Measurements from ENCODE around the gene CNKSR1. TPM values are rescaled to one million over a fixed set of nuclear protein-coding genes. Genes with fewer than 3 reads are reported as not detected.

The CNKSR1 gene
- total RNA-seq, 2 experiments from 2014 or later: 1.3 to 1.5 TPM

GRCh38 chr1:26190373-26190987, 13.2 kb downstream of the CNKSR1 start, which contains the start of gene CATSPER4:
Gene CATSPER4 (plus strand): TSS chr1:26190602. CDS start chr1:26190628, 26 bp downstream.
- DNase-seq: no peak
- H3K9me3 Mint-ChIP-seq: no peaks in the 10 kb centered on the region
- peaks cover 10% of the 10 kb centered on the region for H3K4me1 Mint-ChIP-seq (ENCODE audit: low read depth)
- no peak within 1 kb of the TSS for H3K27ac Mint-ChIP-seq
- ChIA-PET CTCF (interaction anchor here (2.1 to 2.4 kb wide), 2 partner anchors 21 to 44 kb away, joined by 7 to 10 read pairs; partner anchors contain the start of genes CEP85 and ZNF593), POLR2A (no interaction called here)
- H3K36me3 Mint-ChIP-seq: no peaks in the 10 kb centered on the region
- no peaks in the 10 kb centered on the region for H3K27me3 Mint-ChIP-seq
- intact Hi-C loops (cut with micrococcal nuclease): no loop called here
- H3K4me3 Mint-ChIP-seq: no peak within 1 kb of the TSS

DNA sequence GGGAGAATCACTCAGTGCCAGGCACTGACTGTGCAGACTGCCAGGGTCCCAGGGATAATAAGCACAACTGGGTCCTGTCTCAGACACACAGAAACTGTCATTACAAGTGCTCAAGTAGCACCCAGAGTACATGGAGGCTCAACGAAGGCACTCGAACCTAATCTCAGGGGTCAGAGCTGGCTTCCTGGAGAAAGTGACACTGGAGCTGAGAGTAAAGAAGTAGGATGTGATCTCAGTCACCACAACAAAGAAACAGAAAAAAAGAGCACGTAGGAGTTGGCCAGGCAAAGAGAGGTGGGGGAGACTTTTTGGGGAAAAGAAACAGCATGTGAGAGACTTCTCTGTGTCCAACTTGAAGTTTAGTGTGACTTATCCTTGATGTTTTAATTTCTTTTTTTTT, 14.4 kb downstream of the CNKSR1 start:
- H3K27me3 Mint-ChIP-seq: no peaks in the 10 kb centered on the region
- ChIA-PET CTCF (interaction anchor here (0.8 to 2.4 kb wide), 2 partner anchors 43 to 130 kb away, joined by 3 to 10 read pairs; partner anchors contain the start of gene CEP85), POLR2A (no interaction called here)
- intact Hi-C loops (cut with micrococcal nuclease): no loop called here
- peak; percentile 41 for DNase-seq
- no peaks in the 10 kb centered on the region for H3K9me3 Mint-ChIP-seq
- H3K4me3 Mint-ChIP-seq: no peak overlapping the region
- no peak overlapping the region for H3K27ac Mint-ChIP-seq
- H3K36me3 Mint-ChIP-seq: no peaks in the 10 kb centered on the region
- peaks cover 10% of the 10 kb centered on the region for H3K4me1 Mint-ChIP-seq (ENCODE audit: low read depth)

DNA sequence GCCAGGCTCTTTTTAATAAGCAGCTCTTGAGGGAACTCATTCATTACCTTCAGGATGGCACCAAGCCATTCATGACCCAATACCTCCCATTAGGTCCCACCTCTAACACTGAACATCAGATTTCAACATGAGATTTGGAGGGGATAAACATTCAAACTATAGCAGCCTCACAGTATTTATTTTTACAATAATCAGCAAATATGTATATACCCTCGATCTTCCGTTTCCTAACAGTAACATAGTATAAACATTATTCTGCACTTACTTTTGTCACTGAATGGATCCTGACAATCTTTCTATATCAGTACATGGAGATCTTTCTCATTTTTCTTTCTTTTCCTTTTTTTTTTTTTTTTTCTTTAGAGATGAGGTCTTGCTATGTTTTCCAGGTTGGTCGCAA, 18.5 kb downstream of the CNKSR1 start:
- POLR2A ChIA-PET: no interaction called here
- H3K27me3 Mint-ChIP-seq: no peaks in the 10 kb centered on the region

DNA sequence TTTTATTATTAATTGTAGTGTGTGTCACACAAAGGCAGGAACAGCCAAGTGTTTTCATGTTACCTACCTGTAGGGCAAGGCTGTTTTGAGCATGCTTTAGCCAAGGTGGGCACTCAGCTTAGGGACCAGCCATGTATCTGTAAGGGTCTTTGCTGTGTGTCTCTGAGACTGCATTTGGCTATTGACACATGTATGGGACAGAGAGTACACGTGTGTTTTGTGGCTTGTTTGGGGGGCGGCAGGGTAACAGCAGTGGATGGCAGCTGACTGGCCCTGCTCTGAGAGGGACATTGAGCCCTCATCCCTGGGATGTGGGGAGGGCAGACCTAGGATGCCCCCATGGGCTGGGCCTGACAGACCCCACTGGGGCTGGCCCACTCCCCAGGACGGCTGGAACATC, 20.0 kb downstream of the CNKSR1 start:
- Mint-ChIP-seq H3K4me1 (ENCODE audit: low read depth) (peaks cover 24% of the 10 kb centered on the region), H3K27ac (no peak overlapping the region), H3K27me3 (no peaks in the 10 kb centered on the region), H3K36me3 (no peaks in the 10 kb centered on the region), H3K9me3 (no peaks in the 10 kb centered on the region), H3K4me3 (no peak overlapping the region)
- ChIA-PET POLR2A (no interaction called here), CTCF (interaction anchor here (1.7 kb wide), 1 partner anchor 36 kb away, joined by 7 read pairs; the partner anchor contains the start of gene CEP85)
- intact Hi-C loops (cut with micrococcal nuclease): no loop called here
- DNase-seq: no peak

More for the DNA sequence above, 18.5 kb downstream of the CNKSR1 start:
- peaks cover 16% of the 10 kb centered on the region for H3K4me1 Mint-ChIP-seq (ENCODE audit: low read depth)
- DNase-seq: no peak
- no peak overlapping the region for H3K27ac Mint-ChIP-seq
- no peaks in the 10 kb centered on the region for H3K9me3 Mint-ChIP-seq
- CTCF ChIA-PET: interaction anchor here (1.7 kb wide), 1 partner anchor 38 kb away, joined by 7 read pairs; the partner anchor contains the start of gene CEP85
- no peak overlapping the region for H3K4me3 Mint-ChIP-seq
- intact Hi-C loops (cut with micrococcal nuclease): no loop called here
- no peaks in the 10 kb centered on the region for H3K36me3 Mint-ChIP-seq

GRCh38 chr1:26197813-26198212, 20.5 kb downstream of the CNKSR1 start:
- DNase-seq: no peak
- H3K27me3 Mint-ChIP-seq: no peaks in the 10 kb centered on the region
- peaks cover 28% of the 10 kb centered on the region for H3K4me1 Mint-ChIP-seq (ENCODE audit: low read depth)
- H3K27ac Mint-ChIP-seq: no peak overlapping the region
- H3K4me3 Mint-ChIP-seq: no peak overlapping the region
- no peaks in the 10 kb centered on the region for H3K36me3 Mint-ChIP-seq
- ChIA-PET CTCF (interaction anchor here (1.3 to 1.7 kb wide), 2 partner anchors 37 to 53 kb away, joined by 3 read pairs; no protein-coding TSS in a partner anchor), POLR2A (no interaction called here)
- no peaks in the 10 kb centered on the region for H3K9me3 Mint-ChIP-seq
- intact Hi-C loops (cut with micrococcal nuclease): no loop called here

DNA sequence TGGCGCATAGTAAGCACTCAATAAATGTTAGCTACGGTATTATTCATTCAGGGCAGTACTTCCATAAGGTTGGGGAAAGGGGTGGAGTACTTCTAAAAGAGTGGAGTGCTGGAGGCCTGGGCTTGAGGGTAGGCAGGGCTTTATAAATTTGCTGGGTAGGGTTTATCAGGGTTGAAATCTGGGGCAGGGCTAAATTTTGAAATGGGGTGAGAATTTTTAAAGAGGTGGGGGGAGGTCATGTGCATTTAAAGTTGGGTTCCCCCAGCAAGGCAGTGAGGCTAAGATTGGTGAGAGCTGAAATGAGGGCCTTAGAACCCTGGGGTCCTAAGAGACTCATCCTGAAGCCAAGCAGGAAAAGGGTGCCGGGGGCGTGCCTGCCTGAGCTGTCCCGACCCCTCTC, 23.1 kb downstream of the CNKSR1 start:
- POLR2A ChIA-PET: no interaction called here

DNA sequence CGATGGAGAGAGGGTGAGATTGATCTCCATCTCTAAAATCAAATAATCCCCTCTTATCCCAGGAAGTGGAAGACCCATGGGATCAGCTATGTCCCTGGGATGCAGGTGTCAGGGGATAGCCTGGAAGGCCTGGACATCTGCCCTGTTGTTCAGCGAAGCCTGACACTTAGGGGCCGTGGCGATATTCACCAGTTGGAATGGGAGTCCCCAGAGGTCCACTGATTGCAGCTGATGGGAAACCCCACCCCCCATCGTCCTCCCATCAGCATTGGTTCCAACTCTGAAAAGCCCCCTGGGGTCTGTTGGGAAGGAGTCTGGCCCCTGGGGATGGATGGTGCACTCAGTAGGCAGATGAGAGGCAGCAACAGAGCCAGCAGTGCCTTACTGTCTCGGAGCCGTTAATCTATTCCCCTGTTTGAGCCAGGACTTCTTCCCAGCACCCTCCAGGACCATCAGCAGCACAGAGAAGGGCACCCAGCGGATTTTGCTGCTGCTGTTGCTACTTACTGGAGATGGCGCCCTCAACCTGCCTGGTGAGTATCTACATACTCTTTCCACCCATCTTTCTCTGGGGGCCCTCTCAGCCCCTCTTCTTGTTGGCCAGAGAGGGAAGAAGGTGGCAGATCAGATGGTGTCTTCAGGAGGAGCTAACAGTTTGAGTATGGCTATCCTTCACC, 26.5 kb downstream of the CNKSR1 start:
- ChIA-PET POLR2A (no interaction called here), CTCF (interaction anchor here (1.3 to 2.2 kb wide), 3 partner anchors 30 to 118 kb away, joined by 5 to 6 read pairs (median 6); partner anchors contain the start of gene CEP85)
- Mint-ChIP-seq H3K27me3 (no peaks in the 10 kb centered on the region), H3K4me1 (ENCODE audit: low read depth) (peaks cover 32% of the 10 kb centered on the region), H3K27ac (no peak overlapping the region), H3K9me3 (no peaks in the 10 kb centered on the region), H3K4me3 (no peak overlapping the region), H3K36me3 (no peaks in the 10 kb centered on the region)
- intact Hi-C loops (cut with micrococcal nuclease): no loop called here
- peak; percentile 14 for DNase-seq

More for the DNA sequence above, 23.1 kb downstream of the CNKSR1 start:
- no peak for DNase-seq
- CTCF ChIA-PET: interaction anchor here (1.2 kb wide), 1 partner anchor 31 kb away, joined by 5 read pairs; the partner anchor contains the start of gene ZNF593
- intact Hi-C loops (cut with micrococcal nuclease): no loop called here
- no peak overlapping the region for H3K4me3 Mint-ChIP-seq
- H3K9me3 Mint-ChIP-seq: no peaks in the 10 kb centered on the region
- H3K4me1 Mint-ChIP-seq (ENCODE audit: low read depth): peaks cover 32% of the 10 kb centered on the region
- no peak overlapping the region for H3K27ac Mint-ChIP-seq
- no peaks in the 10 kb centered on the region for H3K36me3 Mint-ChIP-seq
- H3K27me3 Mint-ChIP-seq: no peaks in the 10 kb centered on the region

DNA sequence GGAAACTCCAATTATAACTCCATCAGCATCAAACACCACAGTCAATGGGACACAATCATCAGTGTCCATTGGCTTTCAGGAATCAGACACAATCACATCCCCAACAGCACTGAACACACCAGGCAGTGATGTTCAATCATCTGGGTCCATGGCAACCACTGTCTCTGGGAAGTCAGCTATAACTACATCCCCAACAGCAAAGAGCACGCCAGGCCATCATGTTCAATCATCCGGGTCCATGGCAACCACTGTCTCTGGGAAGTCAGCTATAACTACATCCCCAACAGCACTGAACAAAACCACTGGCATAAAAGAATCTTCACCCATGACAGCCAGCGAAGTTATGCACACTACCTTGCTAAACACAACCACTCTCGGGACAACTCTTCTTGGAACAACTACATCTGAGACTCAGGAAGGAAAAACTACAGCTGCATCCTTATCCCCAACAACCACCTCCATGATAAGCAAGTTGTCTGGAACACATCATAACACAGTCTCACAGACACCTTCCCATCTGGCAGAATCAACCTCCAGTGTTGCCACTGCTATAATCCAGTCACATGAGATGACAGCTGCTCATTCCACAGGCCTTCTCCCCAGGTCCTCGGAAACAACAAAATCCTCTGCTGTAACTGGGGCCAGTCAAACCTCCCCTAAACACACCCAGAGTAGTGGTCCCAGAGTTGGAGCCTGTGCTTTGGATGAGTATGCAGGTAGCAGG, 33.0 kb downstream of the CNKSR1 start:
- H3K27ac Mint-ChIP-seq: no peak overlapping the region
- CTCF ChIA-PET: interaction anchor here (0.8 to 1.5 kb wide), 5 partner anchors 23 to 207 kb away, joined by 3 to 6 read pairs (median 3); partner anchors contain the start of genes CEP85 and ZNF593
- H3K4me3 Mint-ChIP-seq: no peak overlapping the region
- intact Hi-C loops (cut with micrococcal nuclease): no loop called here
- H3K27me3 Mint-ChIP-seq: no peaks in the 10 kb centered on the region
- no peaks in the 10 kb centered on the region for H3K9me3 Mint-ChIP-seq
- DNase-seq: no peak
- POLR2A ChIA-PET: no interaction called here
- no peaks in the 10 kb centered on the region for H3K36me3 Mint-ChIP-seq
- H3K4me1 Mint-ChIP-seq (ENCODE audit: low read depth): no peaks in the 10 kb centered on the region

DNA sequence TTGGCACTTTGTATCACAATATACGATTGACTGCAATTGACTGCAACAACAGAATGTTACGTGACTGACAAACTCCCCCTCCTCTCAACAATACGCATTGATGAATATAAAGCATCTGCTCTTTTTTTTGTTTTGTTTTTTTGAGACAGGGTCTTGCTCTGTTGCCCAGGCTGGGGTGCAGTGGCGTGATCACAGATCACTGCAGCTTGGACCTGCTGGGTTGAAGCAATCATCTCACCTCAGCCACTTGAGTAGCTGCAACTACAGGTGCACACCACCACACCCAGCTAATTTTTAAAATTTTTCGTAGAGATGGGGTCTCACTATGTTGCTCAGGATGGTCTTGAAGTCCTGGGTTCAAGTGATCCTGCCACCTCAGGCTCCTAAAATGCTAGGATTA, 35.4 kb downstream of the CNKSR1 start:
- H3K4me3 Mint-ChIP-seq: no peak overlapping the region
- no peaks in the 10 kb centered on the region for H3K9me3 Mint-ChIP-seq
- no peaks in the 10 kb centered on the region for H3K4me1 Mint-ChIP-seq (ENCODE audit: low read depth)
- POLR2A ChIA-PET: no interaction called here
- no peak overlapping the region for H3K27ac Mint-ChIP-seq
- no peaks in the 10 kb centered on the region for H3K36me3 Mint-ChIP-seq
- DNase-seq: no peak
- CTCF ChIA-PET: interaction anchor here (1.2 to 1.6 kb wide), 2 partner anchors 21 to 43 kb away, joined by 4 to 6 read pairs; partner anchors contain the start of genes CEP85 and ZNF593
- intact Hi-C loops (cut with micrococcal nuclease): no loop called here
- no peaks in the 10 kb centered on the region for H3K27me3 Mint-ChIP-seq

DNA sequence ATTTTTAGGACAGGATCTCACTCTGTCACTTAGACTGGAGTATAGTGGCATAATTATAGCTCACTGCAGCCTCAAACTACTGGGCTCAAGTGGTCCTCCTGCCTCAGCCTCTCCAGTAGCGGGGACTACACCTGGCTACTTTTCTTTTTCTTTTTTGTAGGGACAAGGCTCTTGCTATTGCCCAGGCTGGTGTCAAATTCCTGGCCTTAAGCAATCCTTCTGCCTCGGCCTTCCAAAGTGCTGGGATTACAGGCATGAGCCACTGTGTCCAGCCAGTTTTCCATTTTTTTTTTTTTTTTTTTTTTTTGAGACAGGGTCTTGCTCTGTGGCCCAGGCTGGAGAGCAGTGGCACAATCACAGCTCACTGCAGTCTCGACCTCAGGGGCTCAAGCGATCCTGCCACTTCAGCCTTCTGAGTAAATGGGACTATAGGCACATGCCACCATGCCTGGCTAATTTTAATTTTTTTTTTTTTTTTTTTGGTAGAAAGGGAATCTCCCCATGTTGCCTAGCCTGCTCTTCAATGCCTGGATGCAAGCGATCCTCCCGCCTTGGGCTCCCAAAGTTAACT, 36.1 kb downstream of the CNKSR1 start:
- ChIA-PET CTCF (interaction anchor here (1.2 to 1.6 kb wide), 2 partner anchors 20 to 43 kb away, joined by 4 to 6 read pairs; partner anchors contain the start of genes CEP85 and ZNF593), POLR2A (no interaction called here)
- Mint-ChIP-seq H3K4me3 (no peak overlapping the region), H3K27me3 (no peaks in the 10 kb centered on the region), H3K36me3 (no peaks in the 10 kb centered on the region), H3K9me3 (no peaks in the 10 kb centered on the region), H3K27ac (no peak overlapping the region), H3K4me1 (ENCODE audit: low read depth) (no peaks in the 10 kb centered on the region)
- intact Hi-C loops (cut with micrococcal nuclease): no loop called here
- no peak for DNase-seq

GRCh38 chr1:26215246-26215645, 38.0 kb downstream of the CNKSR1 start:
- Mint-ChIP-seq H3K27me3 (no peaks in the 10 kb centered on the region), H3K4me3 (no peak overlapping the region), H3K36me3 (no peaks in the 10 kb centered on the region), H3K27ac (no peak overlapping the region), H3K4me1 (ENCODE audit: low read depth) (no peaks in the 10 kb centered on the region), H3K9me3 (no peaks in the 10 kb centered on the region)
- intact Hi-C loops (cut with micrococcal nuclease): no loop called here
- ChIA-PET CTCF (no interaction called here), POLR2A (no interaction called here)
- DNase-seq: no peak

All from activated CD4-positive, alpha-beta memory T cell treated with anti-CD3 and anti-CD28 coated beads for 36 hours (primary cell).